GM19239 (cell line): ENCODE results near the gene EIF3I.
A peak's percentile ranks its signal among the peaks of the same experiment; 100 is the strongest.
"Not testable (repeated sequence)": the region's sequence is repeated elsewhere in the genome, so short reads cannot be mapped to it uniquely, and the experiment has no call there.

Experiments used
- DNase-seq: peaks from one replicate; pipeline ENCODE4 v3.0.0; 2011; ENCODE audit warnings: low spot score; ENCODE audit not compliant: insufficient read length
- FAIRE-seq: peaks from 2 replicates; lab custom pipeline; 2011; peaks lifted over from hg19 to GRCh38; lab: Jason Lieb, UNC

EIF3I gene

GRCh38 chr1:32256473-32257226, 34.4 kb downstream of the EIF3I start:
- peak; percentile 87 for FAIRE-seq
- DNase-seq: no peak

GRCh38 chr1:32257227-32257508, 35.0 kb downstream of the EIF3I start:
- DNase-seq (no peak), FAIRE-seq (no peak)

- DNase-seq, FAIRE-seq: not testable (repeated sequence)
Measured at GRCh38 chr1:32263236-32263593, 41.0 kb downstream of the EIF3I start.

- no peak for DNase-seq
- peak; percentile 66 for FAIRE-seq
Measured at GRCh38 chr1:32263744-32264143, 41.5 kb downstream of the EIF3I start.

GRCh38 chr1:32265846-32266245, 43.6 kb downstream of the EIF3I start:
- no peak for DNase-seq
- no peak for FAIRE-seq

- FAIRE-seq (peak; percentile 57), DNase-seq (no peak)
Measured at GRCh38 chr1:32266921-32267591, 44.8 kb downstream of the EIF3I start.

- no peak for FAIRE-seq
Measured at GRCh38 chr1:32269744-32270143, 47.5 kb downstream of the EIF3I start.

GRCh38 chr1:32272557-32273390, 50.6 kb downstream of the EIF3I start:
- no peak for DNase-seq
- FAIRE-seq: no peak

More at GRCh38 chr1:32269744-32270143, 47.5 kb downstream of the EIF3I start:
- DNase-seq: no peak

- no peak for DNase-seq
- FAIRE-seq: peak; percentile 80
Measured at GRCh38 chr1:32273391-32274208, 51.4 kb downstream of the EIF3I start.

GRCh38 chr1:32274646-32275340, 52.6 kb downstream of the EIF3I start:
- FAIRE-seq: no peak
- no peak for DNase-seq

GRCh38 chr1:32275424-32275823, 53.2 kb downstream of the EIF3I start:
- FAIRE-seq: no peak
- no peak for DNase-seq

- FAIRE-seq: no peak
- DNase-seq: no peak
Measured at GRCh38 chr1:32276032-32276782, 54.0 kb downstream of the EIF3I start.
